Right lobe of liver (tissue), 4 donors: ENCODE data around the gene TMEM190.

Source experiments
- CTCF ChIP-seq, 4 donors: fragments of 200-600 bp in 3 of 4; fragments of 450-650 bp in 1 of 4; IDR thresholded peaks; one replicate each; pipeline versions ENCODE4 v1.5.1 to v1.8.0; 2016 to 2022; ENCODE audit warnings: antibody characterized with exemption in 4 of 4, mild to moderate bottlenecking in 2 of 4
- POLR2A ChIP-seq: fragments of 450-650 bp; IDR thresholded peaks from one replicate; pipeline ENCODE4 v1.6.1; 2017; ENCODE audit warnings: antibody characterized with exemption, mild to moderate bottlenecking
- donor health status: DM: no; HTN: no; CAD: no.
- donor health status: DM: no; HTN: no; CAD: no.
- donor health status: DM: no; HTN: yes; CAD: no.

- no peak for TF ChIP-seq CTCF (IDR thresholded peaks at IDR 0.05)
- no peak for TF ChIP-seq POLR2A
Measured at GRCh38 chr19:55372316-55373081, 4.1 kb upstream of the TMEM190 start.
